Activated naive CD4-positive, alpha-beta T cell treated with anti-CD3 and anti-CD28 coated beads, Interleukin-2, amount 50 U/mL, for 24 hours (primary cell): ENCODE data around the gene CASD1.

Experiments used
- H3K27ac Mint-ChIP-seq: one replicate; pipeline ENCODE4 v1.8.0; 2021; ENCODE audit warnings: mild to moderate bottlenecking, mixed read lengths
- H3K27me3 Mint-ChIP-seq: one replicate; pipeline ENCODE4 v1.8.0; 2021; ENCODE audit warnings: mixed read lengths
- H3K36me3 Mint-ChIP-seq: one replicate; pipeline ENCODE4 v1.8.0; 2021; ENCODE audit warnings: mixed read lengths
- H3K4me1 Mint-ChIP-seq: one replicate; pipeline ENCODE4 v1.8.0; 2021; ENCODE audit warnings: mixed read lengths
- H3K4me3 Mint-ChIP-seq: one replicate; pipeline ENCODE4 v1.8.0; 2021; ENCODE audit warnings: mild to moderate bottlenecking, mixed read lengths
- H3K9me3 Mint-ChIP-seq: one replicate; pipeline ENCODE4 v1.8.0; 2021; ENCODE audit warnings: mixed read lengths

Gene CASD1

GRCh38 chr7:94557215-94557614 lies 47.6 kb downstream of the CASD1 start:
- Mint-ChIP-seq H3K9me3 (no peaks in the 10 kb centered on the region), H3K27ac (no peak overlapping the region), H3K36me3 (peaks cover 18% of the 10 kb centered on the region), H3K4me3 (no peak overlapping the region), H3K27me3 (no peaks in the 10 kb centered on the region), H3K4me1 (no peaks in the 10 kb centered on the region)

DNA sequence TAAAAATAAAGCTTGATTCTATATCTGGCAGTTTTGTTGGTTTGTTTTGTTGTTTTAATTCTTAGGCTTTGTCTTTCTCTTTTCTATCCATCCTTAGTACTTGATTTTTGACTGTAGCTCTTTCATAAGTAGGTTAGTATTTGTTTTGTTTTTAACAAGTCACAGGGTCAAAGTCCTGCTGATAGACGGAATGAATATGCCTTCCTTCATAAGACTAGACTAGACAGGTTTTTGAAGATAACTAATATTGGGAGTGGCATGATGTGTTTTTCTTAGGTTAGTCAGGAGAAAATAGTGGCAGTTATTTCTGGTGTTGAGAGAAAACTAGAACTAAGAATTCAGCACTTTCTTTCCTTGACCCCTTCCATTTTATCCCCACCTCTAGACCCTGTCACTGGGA lies 50.4 kb downstream of the CASD1 start:
- Mint-ChIP-seq H3K27ac (no peak overlapping the region), H3K4me1 (no peaks in the 10 kb centered on the region), H3K27me3 (no peaks in the 10 kb centered on the region)

DNA sequence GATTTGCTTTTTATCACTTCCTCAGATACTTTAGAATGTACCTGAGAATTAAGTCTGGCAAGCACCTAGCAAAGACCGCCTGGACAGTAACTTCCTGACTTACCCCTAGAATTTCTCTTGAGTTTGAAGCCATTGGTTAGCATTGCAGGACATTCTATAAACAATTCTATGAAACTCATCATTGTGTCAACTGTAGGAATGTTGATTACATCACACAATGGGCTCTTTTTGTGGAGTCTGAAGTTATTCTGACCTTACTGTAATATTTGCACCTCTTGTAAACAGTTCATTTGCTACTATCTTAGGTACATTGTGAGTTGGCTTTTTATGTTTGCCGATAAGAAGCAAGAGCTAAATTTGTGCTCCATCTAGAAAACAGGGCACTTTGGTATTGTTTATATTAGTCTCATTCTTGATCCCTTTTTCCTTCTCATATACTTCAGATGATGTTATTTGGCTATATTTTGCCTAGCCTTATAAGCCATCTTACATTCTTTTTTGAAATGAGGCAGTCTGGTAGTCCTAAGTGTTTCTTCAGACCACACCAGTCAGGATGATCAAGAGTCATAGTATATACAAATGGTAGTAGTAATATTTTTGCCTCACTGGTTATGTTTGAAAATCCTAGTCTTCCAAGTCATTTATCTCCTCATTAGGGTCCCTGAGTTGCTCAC lies 52.4 kb downstream of the CASD1 start:
- H3K36me3 Mint-ChIP-seq, result peaks cover 12% of the 10 kb centered on the region
- H3K4me3 Mint-ChIP-seq, result no peak overlapping the region
- H3K9me3 Mint-ChIP-seq, result no peaks in the 10 kb centered on the region
- H3K4me1 Mint-ChIP-seq, result no peaks in the 10 kb centered on the region
- no peak overlapping the region for H3K27ac Mint-ChIP-seq
- H3K27me3 Mint-ChIP-seq, result no peaks in the 10 kb centered on the region

More for the DNA sequence above, 50.4 kb downstream of the CASD1 start:
- H3K4me3 Mint-ChIP-seq, result no peak overlapping the region
- no peaks in the 10 kb centered on the region for H3K9me3 Mint-ChIP-seq
- H3K36me3 Mint-ChIP-seq, result peaks cover 17% of the 10 kb centered on the region

- H3K9me3 Mint-ChIP-seq, result no peaks in the 10 kb centered on the region
- no peaks in the 10 kb centered on the region for H3K4me1 Mint-ChIP-seq
- no peaks in the 10 kb centered on the region for H3K27me3 Mint-ChIP-seq
- no peak overlapping the region for H3K27ac Mint-ChIP-seq
- peaks cover 12% of the 10 kb centered on the region for H3K36me3 Mint-ChIP-seq
- H3K4me3 Mint-ChIP-seq, result no peak overlapping the region
Measured at GRCh38 chr7:94562525-94562924, 52.9 kb downstream of the CASD1 start.

DNA sequence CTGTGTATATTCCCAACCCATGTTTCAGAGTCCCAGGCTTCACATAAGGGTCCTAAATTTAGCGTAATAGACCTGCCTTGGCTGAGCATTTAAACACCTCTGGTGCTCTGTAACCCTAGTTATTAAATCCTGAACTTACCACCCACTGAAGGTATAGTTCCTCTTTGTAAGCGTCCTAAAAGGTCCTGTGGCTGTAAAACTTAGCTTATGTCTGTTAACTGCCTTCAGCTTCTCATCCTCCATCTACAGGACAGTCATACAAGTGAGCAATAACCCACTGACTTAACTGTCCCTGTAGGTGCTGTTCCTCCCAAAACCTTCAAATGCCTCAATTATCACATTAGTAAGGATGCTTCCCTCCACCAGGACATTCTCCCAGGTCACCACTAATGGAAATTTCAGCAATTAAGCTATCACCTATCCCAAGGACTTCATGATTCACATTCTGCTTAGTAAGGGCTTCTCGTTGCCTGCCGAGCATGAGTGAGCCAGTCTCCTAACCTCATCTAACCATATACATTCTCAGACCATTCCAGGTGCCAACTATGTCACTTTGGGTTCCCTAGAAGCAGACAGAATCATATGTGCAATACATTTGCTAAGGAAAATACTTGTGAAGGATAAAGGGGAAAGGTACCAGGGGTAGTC lies 55.8 kb downstream of the CASD1 start:
- Mint-ChIP-seq H3K36me3 (peaks cover 22% of the 10 kb centered on the region), H3K27me3 (no peaks in the 10 kb centered on the region), H3K4me3 (no peak overlapping the region), H3K27ac (no peak overlapping the region), H3K4me1 (no peaks in the 10 kb centered on the region), H3K9me3 (peaks cover 5% of the 10 kb centered on the region)

GRCh38 chr7:94567396-94567795 lies 57.8 kb downstream of the CASD1 start:
- no peaks in the 10 kb centered on the region for H3K4me1 Mint-ChIP-seq
- H3K9me3 Mint-ChIP-seq, result peaks cover 5% of the 10 kb centered on the region
- H3K27me3 Mint-ChIP-seq, result no peaks in the 10 kb centered on the region
- no peak overlapping the region for H3K27ac Mint-ChIP-seq
- H3K4me3 Mint-ChIP-seq, result no peak overlapping the region
- peaks cover 34% of the 10 kb centered on the region for H3K36me3 Mint-ChIP-seq

GRCh38 chr7:94571816-94572215 lies 62.2 kb downstream of the CASD1 start:
- H3K9me3 Mint-ChIP-seq, result peaks cover 9% of the 10 kb centered on the region
- H3K36me3 Mint-ChIP-seq, result peaks cover 63% of the 10 kb centered on the region
- H3K27me3 Mint-ChIP-seq, result no peaks in the 10 kb centered on the region
- no peak overlapping the region for H3K4me3 Mint-ChIP-seq
- no peaks in the 10 kb centered on the region for H3K4me1 Mint-ChIP-seq
- H3K27ac Mint-ChIP-seq, result no peak overlapping the region

GRCh38 chr7:94575646-94576045 lies 66.0 kb downstream of the CASD1 start:
- Mint-ChIP-seq H3K27me3 (no peaks in the 10 kb centered on the region), H3K36me3 (peaks cover 67% of the 10 kb centered on the region), H3K4me3 (no peak overlapping the region), H3K27ac (no peak overlapping the region), H3K4me1 (no peaks in the 10 kb centered on the region), H3K9me3 (peaks cover 4% of the 10 kb centered on the region)

DNA sequence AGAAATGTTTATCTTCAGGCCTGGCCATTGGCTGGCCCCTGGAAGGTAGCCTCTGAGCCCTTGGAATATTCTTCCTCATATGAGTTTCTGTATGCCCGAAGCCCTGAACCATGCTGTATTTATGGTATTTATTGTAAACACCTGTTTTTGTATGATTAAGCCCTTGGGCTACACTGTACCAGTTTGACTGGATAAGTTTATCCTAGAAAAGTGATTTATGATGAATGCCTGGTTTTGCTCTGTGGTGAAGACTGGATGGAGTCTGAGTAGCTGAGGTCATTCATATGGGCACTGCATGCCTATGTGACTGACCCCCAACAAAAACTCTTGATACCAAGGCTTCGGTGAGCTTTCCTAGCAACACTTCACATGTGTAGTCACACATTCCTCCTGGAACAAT lies 66.7 kb downstream of the CASD1 start:
- Mint-ChIP-seq H3K27me3 (no peaks in the 10 kb centered on the region), H3K4me3 (no peak overlapping the region), H3K9me3 (peaks cover 7% of the 10 kb centered on the region), H3K36me3 (peaks cover 65% of the 10 kb centered on the region), H3K27ac (no peak overlapping the region), H3K4me1 (no peaks in the 10 kb centered on the region)

GRCh38 chr7:94577357-94577756 lies 67.7 kb downstream of the CASD1 start:
- no peaks in the 10 kb centered on the region for H3K27me3 Mint-ChIP-seq
- H3K4me3 Mint-ChIP-seq, result no peak overlapping the region
- H3K27ac Mint-ChIP-seq, result no peak overlapping the region
- H3K9me3 Mint-ChIP-seq, result peaks cover 11% of the 10 kb centered on the region
- H3K36me3 Mint-ChIP-seq, result peaks cover 65% of the 10 kb centered on the region
- no peaks in the 10 kb centered on the region for H3K4me1 Mint-ChIP-seq

GRCh38 chr7:94578614-94579013 lies 69.0 kb downstream of the CASD1 start:
- Mint-ChIP-seq H3K4me3 (no peak overlapping the region), H3K4me1 (no peaks in the 10 kb centered on the region), H3K9me3 (peaks cover 11% of the 10 kb centered on the region), H3K36me3 (peaks cover 58% of the 10 kb centered on the region), H3K27ac (no peak overlapping the region), H3K27me3 (no peaks in the 10 kb centered on the region)

DNA sequence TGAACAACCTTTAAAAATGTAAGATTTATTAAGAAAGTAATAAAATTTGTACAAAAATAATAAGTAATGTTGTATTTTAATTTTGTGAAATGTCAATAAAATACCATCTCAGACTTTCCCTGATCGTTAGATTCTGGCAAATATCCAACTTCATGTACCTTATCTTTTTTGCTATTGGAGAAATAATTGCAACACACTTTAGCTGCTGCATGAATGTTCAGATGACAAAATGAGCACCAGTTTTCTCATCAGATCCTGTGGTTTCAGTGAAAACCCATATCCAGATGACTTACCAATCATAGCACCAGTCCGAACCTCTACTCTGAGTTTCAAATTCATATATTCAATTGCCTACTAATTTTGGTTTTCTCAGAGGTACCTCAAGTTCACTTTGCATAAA lies 69.9 kb downstream of the CASD1 start:
- Mint-ChIP-seq H3K9me3 (peaks cover 6% of the 10 kb centered on the region), H3K27ac (no peak overlapping the region), H3K36me3 (peaks cover 51% of the 10 kb centered on the region), H3K4me1 (no peaks in the 10 kb centered on the region), H3K4me3 (no peak overlapping the region), H3K27me3 (no peaks in the 10 kb centered on the region)

- H3K27me3 Mint-ChIP-seq, result no peaks in the 10 kb centered on the region
- no peak overlapping the region for H3K27ac Mint-ChIP-seq
- H3K4me3 Mint-ChIP-seq, result no peak overlapping the region
- peaks cover 43% of the 10 kb centered on the region for H3K36me3 Mint-ChIP-seq
- no peaks in the 10 kb centered on the region for H3K4me1 Mint-ChIP-seq
- peaks cover 6% of the 10 kb centered on the region for H3K9me3 Mint-ChIP-seq
Measured at GRCh38 chr7:94580601-94581000, 71.0 kb downstream of the CASD1 start.

GRCh38 chr7:94584113-94584512 lies 74.5 kb downstream of the CASD1 start:
- Mint-ChIP-seq H3K4me3 (no peak overlapping the region), H3K27ac (no peak overlapping the region), H3K36me3 (peaks cover 24% of the 10 kb centered on the region), H3K4me1 (no peaks in the 10 kb centered on the region), H3K9me3 (peaks cover 6% of the 10 kb centered on the region), H3K27me3 (no peaks in the 10 kb centered on the region)

DNA sequence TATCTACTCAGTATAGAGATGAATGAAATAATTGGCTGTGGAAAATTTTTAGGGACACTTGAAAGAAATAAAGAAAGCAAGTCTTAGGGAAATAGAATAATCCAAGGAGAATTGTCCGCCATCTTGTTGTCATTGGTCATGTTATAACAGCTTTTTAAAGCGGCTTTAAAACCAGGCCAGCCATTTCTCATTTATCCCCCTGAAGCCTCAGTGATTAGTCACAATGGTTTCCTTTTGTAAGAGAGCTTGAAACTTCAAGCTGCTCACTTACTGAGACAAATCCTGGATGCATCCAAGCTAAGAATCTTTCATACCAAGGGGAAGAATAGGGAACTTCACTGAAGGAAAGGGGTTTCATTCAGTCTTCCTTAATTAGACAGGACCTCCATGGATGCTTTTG lies 78.5 kb downstream of the CASD1 start:
- no peaks in the 10 kb centered on the region for H3K4me1 Mint-ChIP-seq
- H3K36me3 Mint-ChIP-seq, result peaks cover 9% of the 10 kb centered on the region
- H3K4me3 Mint-ChIP-seq, result no peak overlapping the region
- no peaks in the 10 kb centered on the region for H3K27me3 Mint-ChIP-seq
- no peaks in the 10 kb centered on the region for H3K9me3 Mint-ChIP-seq
- H3K27ac Mint-ChIP-seq, result no peak overlapping the region

- H3K27me3 Mint-ChIP-seq, result no peaks in the 10 kb centered on the region
- H3K36me3 Mint-ChIP-seq, result peaks cover 9% of the 10 kb centered on the region
- no peak overlapping the region for H3K27ac Mint-ChIP-seq
- no peaks in the 10 kb centered on the region for H3K4me1 Mint-ChIP-seq
- no peak overlapping the region for H3K4me3 Mint-ChIP-seq
- no peaks in the 10 kb centered on the region for H3K9me3 Mint-ChIP-seq
Measured at GRCh38 chr7:94590526-94591162, 81.0 kb downstream of the CASD1 start.
